K562 (cell line): ENCODE measurements around the gene ARHGAP33. TPM values are rescaled to one million over a fixed set of nuclear protein-coding genes. Genes with fewer than 3 reads are reported as not detected.

Source experiments
- BRF2 ChIP-seq: IDR thresholded peaks from 3 replicates; pipeline ENCODE4 v1.6.1; 2011; ENCODE audit warnings: borderline replicate concordance, mild to moderate bottlenecking; ENCODE audit not compliant: insufficient read length, insufficient read depth
- CC2D1A ChIP-seq: fragments of 450-650 bp; IDR thresholded peaks from 2 replicates; pipeline ENCODE4 v1.6.1; 2017; ENCODE audit warnings: mild to moderate bottlenecking
- CXXC5 ChIP-seq: fragments of 250-450 bp; sonication (Bioruptor Pico); IDR thresholded peaks from 2 replicates; pipeline ENCODE4 v1.8.0; 2022; ENCODE audit warnings: inconsistent platforms, mild to moderate bottlenecking, moderate library complexity
- DIDO1 ChIP-seq: fragments of 450-650 bp; IDR thresholded peaks from 2 replicates; pipeline ENCODE4 v1.6.1; 2016; ENCODE audit warnings: low read depth, missing biosample characterization, missing genetic modification characterization
- E2F1 ChIP-seq: sonication (generic); formaldehyde crosslinking; IDR thresholded peaks from 2 replicates; pipeline ENCODE4 v1.8.1; 2023; ENCODE audit warnings: mild to moderate bottlenecking, missing genetic modification reagents, moderate library complexity
- FOXO4 ChIP-seq: fragments of 450-650 bp; formaldehyde crosslinking; IDR thresholded peaks from 2 replicates; pipeline ENCODE4 v1.4.0; 2020; ENCODE audit warnings: mild to moderate bottlenecking, moderate library complexity
- IRF2 ChIP-seq: sonication (generic); formaldehyde crosslinking; IDR thresholded peaks from 2 replicates; pipeline ENCODE4 v1.8.1; 2022; ENCODE audit warnings: mild to moderate bottlenecking, missing genetic modification reagents
- KDM4B ChIP-seq, 2 experiments: fragments of 450-650 bp in 1 of 2; sonication (generic) in 1 of 2; IDR thresholded peaks; 2 replicates each; pipeline ENCODE4 v1.6.1; 2016 to 2017; ENCODE audit warnings: borderline replicate concordance in 2 of 2, antibody characterized with exemption in 1 of 2, low read depth in 1 of 2, mild to moderate bottlenecking in 1 of 2
- MXI1 ChIP-seq: IDR thresholded peaks from 2 replicates; pipeline ENCODE4 v1.6.1; 2011; ENCODE audit warnings: low read depth, mild to moderate bottlenecking, improper control_type of control experiment, low read length
- NFIC ChIP-seq: fragments of 450-650 bp; IDR thresholded peaks from 2 replicates; pipeline ENCODE4 v1.6.1; 2017; ENCODE audit warnings: mild to moderate bottlenecking, inconsistent platforms
- NRF1 ChIP-seq, 2 experiments: fragments of 450-650 bp; IDR thresholded peaks in 1 of 2; conservative IDR thresholded peaks in 1 of 2; 2 replicates each; pipeline ENCODE4 v1.6.1; 2014; ENCODE audit warnings: mild to moderate bottlenecking in 2 of 2
- PHF8 ChIP-seq: fragments of 200-600 bp; sonication (generic); IDR thresholded peaks from 2 replicates; pipeline ENCODE4 v1.6.1; 2012; ENCODE audit warnings: mixed run types, mild to moderate bottlenecking, inconsistent platforms, low read length, moderate library complexity, borderline replicate concordance
- POU5F1 ChIP-seq: fragments of 150-350 bp; IDR thresholded peaks from 2 replicates; pipeline ENCODE4 v1.6.1; 2014; ENCODE audit warnings: borderline replicate concordance, low read length, low read depth, mild to moderate bottlenecking; ENCODE audit not compliant: partially characterized antibody
- RFX1 ChIP-seq: fragments of 450-650 bp; IDR thresholded peaks from 2 replicates; pipeline ENCODE4 v1.6.1; 2016; ENCODE audit warnings: mild to moderate bottlenecking, moderate library complexity
- SREBF2 ChIP-seq: sonication (generic); formaldehyde crosslinking; IDR thresholded peaks from 2 replicates; pipeline ENCODE4 v1.4.0; 2020; ENCODE audit warnings: mild to moderate bottlenecking, missing genetic modification reagents
- SRSF3 ChIP-seq: fragments of 200-400 bp; formaldehyde crosslinking; IDR thresholded peaks from 2 replicates; pipeline ENCODE4 v1.6.1; 2016; ENCODE audit warnings: mild to moderate bottlenecking, low read length, moderate library complexity; ENCODE audit not compliant: insufficient read depth
- TCF7 ChIP-seq: sonication (generic); IDR thresholded peaks from 2 replicates; pipeline ENCODE4 v1.6.1; 2016; ENCODE audit warnings: antibody characterized with exemption, borderline replicate concordance
- VEZF1 ChIP-seq: fragments of 200-800 bp; sonication (Bioruptor generic); IDR thresholded peaks from 2 replicates; pipeline ENCODE4 v1.6.1; 2017; ENCODE audit warnings: missing genetic modification characterization, missing compliant biosample characterization
- ZNF695 ChIP-seq: fragments of 450-650 bp; formaldehyde crosslinking; IDR thresholded peaks from 2 replicates; pipeline ENCODE4 v1.4.0; 2020; ENCODE audit warnings: mild to moderate bottlenecking, moderate library complexity
- polyA plus RNA-seq, 8 experiments: library from polyadenylated mRNA; depleted of rRNA in 4 of 8; stranded (reverse) in 5 of 8; unstranded in 3 of 8; fragments of >200 nt; fragmentation: Nextera tagmentation in 2 of 8; fragmentation: Illumina TruSeq in 1 of 8; extraction: Ambion mirVana in 2 of 8; extraction: Trizol in 1 of 8; gene quantifications; 2 replicates each; pipeline versions ENCODE4 v1.2.1 to v1.2.3, GENCODE V29; 2011 to 2014; ENCODE audit warnings: inconsistent platforms in 1 of 8, missing spikeins in 1 of 8
- total RNA-seq, 7 experiments: library from RNA; depleted of rRNA in 6 of 7; stranded (reverse); fragments of >200 nt in 6 of 7; fragmentation: Illumina TruSeq in 2 of 7; extraction: Trizol in 2 of 7; gene quantifications; 2 replicates each; pipeline versions ENCODE4 v1.2.1 to v1.2.3, GENCODE V29; 2011 to 2021; ENCODE audit warnings: low replicate concordance in 1 of 7
- TF ChIP-seq, protein P1 (sequence below): sonication (generic); formaldehyde crosslinking; IDR thresholded peaks from 2 replicates; pipeline ENCODE4 v1.8.1; 2022; ENCODE audit warnings: missing genetic modification reagents
- TF ChIP-seq, protein P2 (sequence below): fragments of 250-450 bp; sonication (Bioruptor Pico); IDR thresholded peaks from 2 replicates; pipeline ENCODE4 v1.8.0; 2021; ENCODE audit warnings: moderate library complexity, mild to moderate bottlenecking, inconsistent platforms

ARHGAP33 gene
- total and polyA plus RNA-seq, 9 of the 15 experiments (the other 6 are each of a cell fraction or from before 2014, with no cell fraction given): 0.06 to 26.6 (median 1.6) TPM; not detected in 1

DNA sequence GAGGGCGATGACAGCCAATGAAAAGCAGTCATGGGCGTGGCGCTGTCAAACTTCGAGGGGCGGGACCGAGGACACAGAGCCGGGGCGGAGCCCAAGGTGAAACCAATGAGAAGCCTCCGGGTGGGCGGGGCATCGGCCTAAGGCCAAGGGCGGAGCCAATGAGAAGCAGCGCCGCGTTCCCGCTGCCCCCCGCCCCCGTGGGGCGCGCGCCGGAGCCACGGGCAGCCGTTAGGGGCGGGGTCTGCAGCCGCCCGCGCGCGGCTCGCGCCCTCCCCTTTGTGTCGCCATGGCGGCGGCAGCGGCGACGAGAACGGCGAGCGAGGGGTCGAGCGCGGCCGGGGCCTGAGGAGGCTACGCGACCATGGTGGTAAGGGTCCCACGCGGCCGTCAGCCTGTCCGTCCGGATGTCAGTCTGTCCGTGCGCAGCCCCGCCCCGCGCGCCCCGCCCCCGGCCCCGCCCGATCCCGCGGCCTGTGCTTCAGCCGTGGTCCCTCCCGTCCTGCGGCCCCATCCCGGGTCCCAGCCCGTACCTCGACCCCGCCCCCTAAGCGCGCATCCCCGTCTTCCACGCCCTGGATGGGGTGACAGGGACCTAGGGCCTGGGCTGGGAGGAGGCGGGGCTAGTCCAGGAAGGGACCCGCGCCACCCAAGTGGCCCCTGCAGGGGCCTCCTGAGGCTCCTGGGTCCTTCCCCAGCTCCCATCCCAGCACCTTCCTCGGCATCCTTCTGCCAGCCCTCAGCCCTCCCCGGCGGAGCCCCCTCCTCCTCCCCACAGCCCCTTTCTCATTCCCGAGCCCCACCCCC lies at the start of gene ARHGAP33 (continued):
- TF ChIP-seq E2F1 (CRISPR knock-in tag) (no peak), PHF8 (peak; percentile 64; the same call in 1 of the 2 replicates), RFX1 (no peak), NFIC (no peak), TCF7 (no peak), SREBF2 (CRISPR knock-in tag) (no peak), CXXC5 (peak; percentile 87), DIDO1 (tag) (no peak), BRF2 (no peak), KDM4B (IDR thresholded peaks at IDR 0.05; ENCODE audit: borderline replicate concordance in 2 of 2, low read depth in 1 of 2) (no peak), CC2D1A (no peak), ZNF695 (CRISPR knock-in tag) (no peak), NRF1 (conservative IDR thresholded peaks at IDR 0.05 in 1 of 2, IDR thresholded peaks at IDR 0.05 in 1 of 2) (peak; percentile 76 to 78), SRSF3 (no peak), IRF2 (CRISPR knock-in tag) (no peak), POU5F1 (no peak), FOXO4 (no peak), MXI1 (no peak; the same call in 1 of the 2 replicates), VEZF1 (CRISPR knock-in tag) (peak; percentile 94)
- TF ChIP-seq, protein P1, sequence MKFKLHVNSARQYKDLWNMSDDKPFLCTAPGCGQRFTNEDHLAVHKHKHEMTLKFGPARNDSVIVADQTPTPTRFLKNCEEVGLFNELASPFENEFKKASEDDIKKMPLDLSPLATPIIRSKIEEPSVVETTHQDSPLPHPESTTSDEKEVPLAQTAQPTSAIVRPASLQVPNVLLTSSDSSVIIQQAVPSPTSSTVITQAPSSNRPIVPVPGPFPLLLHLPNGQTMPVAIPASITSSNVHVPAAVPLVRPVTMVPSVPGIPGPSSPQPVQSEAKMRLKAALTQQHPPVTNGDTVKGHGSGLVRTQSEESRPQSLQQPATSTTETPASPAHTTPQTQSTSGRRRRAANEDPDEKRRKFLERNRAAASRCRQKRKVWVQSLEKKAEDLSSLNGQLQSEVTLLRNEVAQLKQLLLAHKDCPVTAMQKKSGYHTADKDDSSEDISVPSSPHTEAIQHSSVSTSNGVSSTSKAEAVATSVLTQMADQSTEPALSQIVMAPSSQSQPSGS: no peak
- TF ChIP-seq, protein P2, sequence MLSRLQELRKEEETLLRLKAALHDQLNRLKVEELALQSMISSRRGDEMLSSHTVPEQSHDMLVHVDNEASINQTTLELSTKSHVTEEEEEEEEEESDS: no peak
